CD4-positive, alpha-beta T cell treated with Interleukin-15 for 4 hours (primary cell): ENCODE data around the gene SPAG5.

Source experiments
- DNase-seq: peaks from one replicate; pipeline ENCODE4 v3.0.0-alpha.2; 2020; ENCODE audit warnings: low spot score

The SPAG5 gene

GRCh38 chr17:28571361-28572122 lies 27.3 kb downstream of the SPAG5 start, which contains the start of gene PIGS:
Gene PIGS (minus strand): TSS chr17:28571524. CDS start chr17:28571496, 28 bp downstream.
- peak; percentile 88 for DNase-seq

GRCh38 chr17:28570716-28571360 lies 28.0 kb downstream of the SPAG5 start:
- DNase-seq, result peak; percentile 39

GRCh38 chr17:28569446-28569845 lies 29.4 kb downstream of the SPAG5 start:
- DNase-seq, result no peak

GRCh38 chr17:28567604-28568003 lies 31.2 kb downstream of the SPAG5 start:
- no peak for DNase-seq

- no peak for DNase-seq
These were observed 35.4 kb downstream of the SPAG5 start for GRCh38 chr17:28563475-28563874.

- no peak for DNase-seq
These were observed 43.8 kb downstream of the SPAG5 start for GRCh38 chr17:28555022-28555421.

- DNase-seq, result no peak
These were observed 44.3 kb downstream of the SPAG5 start for GRCh38 chr17:28554565-28554964.

GRCh38 chr17:28553000-28553505 lies 45.8 kb downstream of the SPAG5 start:
- DNase-seq, result no peak

GRCh38 chr17:28552176-28552999 lies 46.4 kb downstream of the SPAG5 start, which contains the start of gene UNC119:
Gene UNC119 (minus strand): TSS chr17:28552624. CDS start chr17:28552557, 67 bp downstream.
- peak; percentile 69 for DNase-seq

GRCh38 chr17:28551421-28552175 lies 47.2 kb downstream of the SPAG5 start:
- DNase-seq, result no peak

GRCh38 chr17:28550858-28551257 lies 48.0 kb downstream of the SPAG5 start:
- no peak for DNase-seq

- peak; percentile 64 for DNase-seq
These were observed 49.3 kb downstream of the SPAG5 start for GRCh38 chr17:28549236-28550132.

GRCh38 chr17:28548417-28549130 lies 50.3 kb downstream of the SPAG5 start:
- DNase-seq, result no peak

- DNase-seq, result peak; percentile 65
These were observed 51.0 kb downstream of the SPAG5 start for GRCh38 chr17:28547623-28548416.

GRCh38 chr17:28547096-28547622 lies 51.7 kb downstream of the SPAG5 start:
- DNase-seq, result no peak

- DNase-seq, result no peak
These were observed 52.9 kb downstream of the SPAG5 start for GRCh38 chr17:28545787-28546415.

- no peak for DNase-seq
These were observed 53.7 kb downstream of the SPAG5 start for GRCh38 chr17:28545141-28545503.

GRCh38 chr17:28544402-28545140 lies 54.3 kb downstream of the SPAG5 start:
- no peak for DNase-seq
